UCSD-AML1 (cell line): ENCODE measurements around the gene F2RL2.

Experiments
- DNase-seq: peaks from one replicate; lab custom pipeline; 2025; ENCODE audit not compliant: unreplicated experiment; lab: John Stamatoyannopoulos, UW

The F2RL2 gene, protein sequence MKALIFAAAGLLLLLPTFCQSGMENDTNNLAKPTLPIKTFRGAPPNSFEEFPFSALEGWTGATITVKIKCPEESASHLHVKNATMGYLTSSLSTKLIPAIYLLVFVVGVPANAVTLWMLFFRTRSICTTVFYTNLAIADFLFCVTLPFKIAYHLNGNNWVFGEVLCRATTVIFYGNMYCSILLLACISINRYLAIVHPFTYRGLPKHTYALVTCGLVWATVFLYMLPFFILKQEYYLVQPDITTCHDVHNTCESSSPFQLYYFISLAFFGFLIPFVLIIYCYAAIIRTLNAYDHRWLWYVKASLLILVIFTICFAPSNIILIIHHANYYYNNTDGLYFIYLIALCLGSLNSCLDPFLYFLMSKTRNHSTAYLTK

DNA sequence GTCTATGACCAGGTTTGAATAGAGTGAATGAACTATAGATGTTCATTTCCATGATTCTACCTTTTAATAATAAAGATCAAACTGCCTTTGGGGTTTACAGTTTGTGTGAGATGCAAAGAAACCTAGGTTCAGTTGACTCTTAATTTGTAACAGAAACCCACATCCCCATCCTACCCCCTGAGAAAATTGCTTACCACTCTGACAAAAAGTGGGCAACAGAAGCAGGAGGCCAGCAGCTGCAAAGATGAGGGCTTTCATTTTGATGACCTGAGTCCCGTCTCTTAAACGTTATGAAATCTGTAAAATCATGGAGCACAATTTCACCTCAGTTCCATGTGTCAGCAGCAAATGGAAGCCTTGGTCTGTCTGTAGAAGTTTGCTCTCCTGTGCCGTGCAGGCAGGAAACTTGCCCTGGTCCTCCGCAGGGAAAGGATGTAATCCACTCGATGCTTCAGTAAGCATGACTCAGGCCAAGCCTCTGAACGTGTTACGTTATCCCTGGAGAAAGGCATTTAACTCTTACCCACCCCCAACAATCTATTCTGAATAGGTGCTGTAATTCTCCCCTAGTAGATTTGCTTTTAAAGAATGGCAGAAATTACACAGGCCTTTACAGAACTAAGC is at the start of gene F2RL2:
TSS of gene F2RL2 (minus strand) at position 431 of the 624 bp plus-strand sequence. CDS start at position 258, 173 bp downstream.
- peak; percentile 53 for DNase-seq

DNA sequence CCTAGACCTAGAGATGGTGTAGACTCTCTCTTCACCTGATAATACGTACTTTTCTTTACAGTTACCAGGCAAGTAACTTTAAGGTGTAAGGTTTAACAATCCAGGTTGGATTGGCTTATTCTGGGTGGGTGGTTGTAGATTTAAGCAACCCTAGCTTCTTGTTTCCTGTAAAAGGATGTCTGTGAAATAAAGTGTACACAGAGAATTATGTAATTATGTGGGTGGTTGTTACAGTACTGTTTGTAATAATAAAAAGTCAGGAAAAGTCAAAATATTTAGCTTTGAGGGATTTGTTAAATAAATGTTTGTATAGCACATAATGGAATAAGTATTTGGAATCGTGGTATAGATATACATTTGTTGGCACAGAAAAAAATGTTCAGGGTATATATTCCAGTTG is 49.0 kb upstream of the F2RL2 start:
- DNase-seq: no peak

DNA sequence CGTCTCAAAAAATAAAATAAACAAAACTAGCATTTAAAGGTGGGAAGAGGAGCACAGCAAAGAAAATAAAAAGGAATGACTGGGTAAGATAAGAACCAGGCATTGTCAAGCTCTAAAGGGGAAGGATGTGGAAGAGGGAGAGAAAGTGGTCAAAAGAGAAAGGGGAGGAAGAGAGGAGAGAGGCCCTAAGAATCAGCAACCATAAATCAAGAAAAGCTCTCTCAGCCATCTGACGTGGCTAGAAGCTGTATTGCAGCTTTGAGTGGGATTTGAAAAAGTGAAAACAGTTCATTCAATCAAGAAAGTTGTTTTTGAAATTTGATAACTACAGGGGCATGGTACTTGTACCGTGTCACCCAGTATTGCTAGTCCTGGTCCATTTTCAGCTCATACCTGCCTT is 47.3 kb upstream of the F2RL2 start:
- DNase-seq: no peak

DNA sequence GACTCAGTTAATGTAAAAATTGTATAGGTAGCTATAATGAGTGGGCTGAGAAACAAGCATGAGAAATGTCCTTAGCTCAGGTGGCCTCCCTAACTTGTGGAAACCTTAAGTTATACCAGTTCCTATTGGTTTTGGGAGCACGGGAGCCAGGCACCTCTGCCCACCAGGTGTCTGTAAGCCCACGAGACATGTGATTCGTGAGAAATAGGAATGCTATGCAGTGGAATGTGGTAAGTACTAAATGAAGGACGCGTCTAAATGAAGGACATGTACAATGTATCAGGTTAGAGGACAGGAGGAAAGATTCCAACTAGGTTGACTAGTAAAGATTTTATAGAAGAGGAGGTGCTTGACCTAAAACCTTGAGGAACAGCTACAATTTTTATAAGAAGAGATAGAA is 46.0 kb upstream of the F2RL2 start:
- DNase-seq: no peak

DNA sequence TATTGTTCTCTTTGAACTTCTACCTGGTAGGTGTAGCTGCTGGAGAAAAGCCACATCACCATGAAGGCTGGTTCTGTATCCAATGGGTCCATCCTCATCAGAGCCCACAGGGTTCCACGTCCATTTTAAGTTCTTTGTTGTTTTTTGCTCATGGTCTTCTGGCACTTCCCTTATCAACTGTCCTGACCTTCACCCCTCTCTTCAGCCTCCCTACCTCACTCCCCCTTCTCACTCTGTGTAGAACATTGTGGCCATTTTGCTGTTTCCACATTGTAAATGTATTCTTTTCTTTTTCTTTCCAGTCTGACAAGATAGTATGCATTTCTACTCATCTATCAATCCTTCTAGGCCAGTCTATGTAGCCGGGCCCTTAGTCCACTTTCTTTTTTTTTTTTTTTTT is 44.3 kb upstream of the F2RL2 start:
- DNase-seq: no peak

DNA sequence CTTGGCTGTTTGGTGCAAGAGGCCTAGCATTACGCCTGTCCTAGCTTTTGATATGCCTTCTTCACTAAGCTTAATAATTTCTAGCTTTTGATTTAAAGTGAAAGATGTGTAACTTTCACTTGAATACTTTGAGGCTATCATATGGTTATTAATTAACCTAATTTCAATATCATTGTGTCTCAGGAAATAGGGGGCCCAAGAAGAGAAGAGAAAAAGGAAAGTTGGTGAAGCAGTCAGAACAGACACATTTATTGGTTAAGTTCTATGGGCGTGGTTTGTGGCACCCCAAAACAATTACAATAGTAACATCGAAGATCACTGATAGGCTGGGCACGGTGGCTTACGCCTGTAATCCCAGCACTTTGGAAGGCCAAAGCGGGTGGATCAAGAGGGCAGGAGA is 40.9 kb upstream of the F2RL2 start:
- DNase-seq: no peak

DNA sequence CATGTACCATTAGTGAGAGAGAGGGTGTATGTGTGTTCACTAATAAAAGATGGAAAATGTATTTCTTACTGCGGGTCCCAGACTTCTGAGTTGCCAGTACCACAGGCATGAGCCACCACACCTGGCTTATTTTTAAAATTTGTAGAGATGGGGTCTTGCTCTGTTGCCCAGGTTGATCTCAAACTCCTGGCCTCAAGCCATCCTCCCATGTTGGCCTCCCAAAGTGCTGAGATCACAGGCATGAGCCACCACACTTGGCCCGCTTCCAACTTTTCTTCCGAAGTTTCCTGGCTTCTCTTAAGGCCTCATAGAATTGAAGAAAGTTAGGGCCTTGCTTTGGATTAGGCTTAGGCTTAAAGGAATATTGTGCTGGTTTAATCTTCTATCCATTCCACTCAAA is 40.4 kb upstream of the F2RL2 start:
- no peak for DNase-seq

DNA sequence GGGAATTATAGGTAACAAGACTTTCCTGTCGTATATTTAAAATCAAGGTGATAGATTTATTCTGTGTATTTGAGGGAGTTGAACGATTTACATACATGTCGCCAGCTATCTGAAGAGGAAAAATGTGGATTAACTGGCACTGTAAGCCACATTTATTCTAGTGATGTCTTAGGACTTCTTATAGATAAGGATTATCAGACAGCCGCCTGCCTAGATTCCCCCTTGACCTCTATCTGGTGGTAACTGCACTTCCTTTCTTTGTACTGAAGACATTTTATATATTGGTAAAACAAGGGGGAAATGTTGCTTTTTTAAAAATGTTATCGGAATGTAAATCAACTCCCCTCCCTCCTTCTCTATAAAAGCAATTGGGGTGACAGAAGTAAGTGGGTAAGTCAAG is 39.3 kb upstream of the F2RL2 start:
- no peak for DNase-seq

DNA sequence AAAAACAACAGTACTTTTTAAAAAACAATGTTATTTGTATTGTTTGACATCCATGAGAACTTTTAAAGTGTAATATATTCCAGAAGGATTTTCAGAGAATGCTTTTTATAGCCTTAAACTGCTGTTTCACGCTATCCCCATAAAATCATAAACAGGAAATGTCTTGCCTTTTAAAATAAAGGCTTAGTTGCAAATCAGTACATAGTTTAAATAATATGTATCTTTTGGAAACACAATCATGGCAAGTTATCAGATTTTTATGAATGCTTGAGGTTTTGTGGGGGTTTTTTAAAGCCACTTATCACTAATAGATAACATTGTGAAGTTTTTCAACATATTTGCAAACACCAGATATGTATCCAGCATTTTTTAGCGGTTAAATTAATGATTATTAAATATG is 37.2 kb upstream of the F2RL2 start:
- DNase-seq: no peak

DNA sequence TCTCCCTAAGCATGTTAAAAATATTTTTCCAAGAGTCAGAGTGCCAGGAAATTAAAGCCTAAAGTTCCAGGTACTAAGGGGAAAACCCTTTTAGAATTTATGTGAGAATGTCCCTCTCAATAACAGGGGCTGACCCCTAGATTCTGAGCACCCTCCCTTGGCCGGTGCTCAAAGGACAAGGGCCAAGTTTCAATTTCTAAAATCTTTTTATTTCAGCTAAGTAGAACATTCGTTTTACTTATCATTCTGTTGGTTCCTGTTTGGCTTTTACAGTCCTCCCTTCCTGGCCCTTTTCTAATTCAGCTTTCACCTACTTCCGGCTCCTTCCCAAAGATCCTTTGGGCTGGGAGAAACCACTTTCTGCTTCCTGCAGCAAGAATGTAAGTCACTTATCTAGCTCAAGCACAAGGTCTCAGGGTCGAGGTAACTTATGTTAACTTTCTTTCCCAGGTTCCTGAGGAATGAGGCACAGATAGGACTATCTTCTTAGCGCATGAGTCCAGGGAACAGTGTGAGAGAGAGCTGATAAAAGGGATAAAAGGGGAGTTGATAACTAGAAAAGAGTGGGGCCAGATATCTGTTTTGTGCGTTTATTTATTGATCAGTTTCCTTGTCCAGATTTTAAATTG is 34.6 kb upstream of the F2RL2 start:
- DNase-seq: no peak

DNA sequence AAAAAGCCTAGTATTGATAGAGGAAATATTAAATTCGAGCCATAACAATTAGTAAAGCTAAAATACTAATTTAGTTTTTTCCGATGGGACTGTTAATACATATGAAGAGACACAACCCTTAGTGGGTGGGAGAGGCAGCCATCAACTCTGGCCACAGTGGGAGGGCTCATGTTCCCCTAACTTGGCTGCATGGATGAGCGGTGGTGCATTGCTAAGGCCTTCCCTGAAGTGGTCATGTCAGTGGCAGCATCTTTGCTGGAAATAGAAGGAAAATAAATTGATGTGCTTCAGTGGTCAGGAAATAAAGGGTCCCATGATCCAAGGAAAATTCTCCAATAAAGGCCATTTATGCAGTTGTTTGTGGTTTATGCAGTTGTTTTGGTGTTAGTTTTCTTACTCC is 33.9 kb upstream of the F2RL2 start:
- no peak for DNase-seq

DNA sequence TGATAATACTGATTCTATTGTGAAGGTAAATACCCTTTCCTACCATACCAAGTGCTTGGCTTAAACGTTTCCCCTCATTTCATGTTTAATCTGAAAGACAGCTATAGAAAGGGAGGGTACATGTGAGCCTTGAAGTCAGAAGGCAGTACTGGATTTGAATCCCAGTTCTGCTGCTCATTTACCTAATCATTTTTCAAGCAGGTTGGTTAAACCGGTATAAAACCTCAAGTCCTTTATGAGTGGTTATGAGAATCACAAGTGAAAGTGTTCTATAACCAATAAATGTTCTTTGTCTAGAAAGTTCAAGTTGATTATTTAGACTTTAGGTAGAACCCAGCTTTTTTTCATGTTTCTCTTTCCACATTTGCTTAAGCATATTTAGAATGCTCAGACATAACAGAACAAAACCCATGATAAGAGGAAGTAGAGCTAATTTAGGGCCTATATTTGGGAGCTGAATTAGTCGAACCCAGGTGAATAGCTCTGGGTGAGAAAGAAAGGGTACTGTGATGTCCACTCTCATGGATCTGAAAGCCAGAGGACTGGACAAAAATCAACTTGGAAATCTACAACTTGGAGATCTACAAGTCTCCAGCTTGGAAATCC is 29.7 kb upstream of the F2RL2 start:
- no peak for DNase-seq

DNA sequence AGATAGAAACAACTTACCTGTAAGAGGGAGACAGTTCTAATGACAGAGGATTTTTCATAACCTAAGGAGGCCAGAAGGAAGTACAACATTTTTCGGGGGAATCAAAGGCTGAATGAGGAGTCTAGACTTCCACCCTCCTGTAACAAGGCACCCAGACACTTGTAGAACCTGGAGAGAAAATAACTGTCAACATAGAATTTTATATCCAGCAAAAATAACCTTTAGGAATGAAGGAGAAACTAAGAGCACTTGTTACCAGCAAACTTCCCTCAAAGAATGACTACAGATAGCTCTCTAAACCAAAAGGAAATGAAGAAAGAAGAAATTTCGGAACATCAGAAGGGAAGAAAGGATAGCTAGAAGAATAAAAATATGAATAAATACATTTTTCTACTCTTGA is 25.9 kb upstream of the F2RL2 start:
- DNase-seq: no peak

DNA sequence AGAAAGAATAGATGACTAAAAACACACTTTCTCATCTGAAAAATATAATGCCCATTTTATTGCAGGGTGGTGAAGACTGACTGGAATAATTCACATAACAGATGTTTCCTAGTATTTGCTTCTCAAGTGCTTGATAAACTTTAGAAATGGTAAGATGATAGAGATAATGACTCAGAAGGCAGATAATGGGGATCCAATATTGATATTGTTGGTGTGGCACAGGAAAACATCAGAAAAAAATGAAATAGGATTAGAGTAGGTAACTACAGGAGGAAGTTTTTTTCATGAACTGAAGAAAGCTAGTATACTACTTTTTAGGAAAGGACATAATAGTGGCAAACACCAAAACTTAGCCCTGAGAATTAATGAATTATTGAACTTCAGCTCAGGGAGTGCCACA is 20.2 kb upstream of the F2RL2 start:
- DNase-seq: no peak

DNA sequence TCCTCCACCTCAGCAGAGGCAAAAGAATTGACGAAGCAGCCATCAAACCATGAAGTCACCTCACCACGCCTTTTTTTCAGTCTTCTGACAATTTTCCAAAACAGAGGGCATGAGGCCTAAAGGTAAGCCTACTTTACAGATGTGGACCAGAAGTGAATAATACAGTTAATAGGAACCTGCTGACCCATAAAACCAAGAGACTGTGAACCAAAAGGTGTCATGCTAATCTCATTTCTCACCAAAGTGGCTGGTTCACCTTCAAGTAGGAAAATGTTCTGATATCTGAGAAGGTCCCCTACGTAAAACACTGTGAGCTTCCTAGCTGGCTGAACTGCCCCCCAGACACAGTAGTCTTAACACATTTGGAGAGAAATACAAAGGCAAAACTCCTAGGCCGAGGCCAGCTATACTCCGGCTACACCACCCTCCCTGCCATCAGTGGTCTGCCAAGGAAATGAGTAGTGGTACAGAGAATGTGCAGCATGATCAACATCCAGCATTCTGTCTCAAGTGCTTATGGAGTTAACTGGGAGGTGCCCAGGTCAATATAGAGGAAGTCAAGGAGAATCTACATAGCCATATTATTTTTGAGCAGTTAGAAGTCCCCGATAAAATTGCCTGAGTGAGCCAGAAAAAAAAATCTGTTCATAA is 19.3 kb upstream of the F2RL2 start:
- DNase-seq: no peak

DNA sequence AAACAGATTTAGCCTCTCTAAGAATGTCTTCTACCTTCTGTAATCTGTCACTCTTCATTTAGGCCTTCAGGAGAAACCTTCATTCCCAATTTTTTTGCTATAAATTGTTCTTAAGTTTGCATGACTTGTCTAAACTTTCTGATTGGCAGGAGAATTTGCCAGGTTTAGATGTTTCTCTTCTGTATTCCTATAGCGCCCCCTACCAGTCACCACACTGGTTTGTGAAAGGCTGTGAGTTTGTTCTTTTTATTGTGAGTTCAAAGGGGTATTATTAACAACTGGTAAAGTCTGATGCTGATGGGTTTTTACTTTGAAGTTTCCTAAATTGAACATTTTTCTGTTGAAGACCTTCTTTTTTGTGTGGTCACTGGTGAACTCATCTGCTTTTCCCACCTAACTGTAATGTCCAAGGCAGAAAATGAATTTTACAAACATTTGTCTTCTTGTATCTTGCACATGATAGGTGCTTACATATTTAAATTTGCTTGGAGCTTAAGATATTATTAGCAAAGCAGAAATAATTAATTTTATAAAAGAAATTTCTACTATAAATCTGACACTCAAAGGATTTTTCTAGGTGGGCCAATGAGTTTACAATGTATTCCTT is 18.4 kb upstream of the F2RL2 start:
- peak; percentile 43 for DNase-seq

DNA sequence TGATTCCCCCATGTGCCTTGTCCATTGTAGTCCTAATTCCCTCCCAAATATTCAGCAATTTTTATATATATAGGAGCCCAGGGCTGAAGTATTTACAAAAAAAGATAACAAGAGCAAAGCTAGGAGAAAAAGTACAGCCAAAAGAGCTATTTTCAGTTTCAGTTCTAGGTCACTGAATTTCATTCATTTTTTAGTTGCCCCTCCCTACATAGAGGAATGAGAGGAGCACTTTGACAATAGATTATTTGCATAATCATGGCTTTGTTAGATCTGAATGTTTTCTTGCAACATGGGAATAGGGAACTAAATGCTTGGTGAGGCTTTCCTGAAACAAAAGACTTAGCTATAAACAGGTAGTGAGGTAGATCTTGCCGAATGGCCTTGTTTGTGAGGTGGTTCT is 15.3 kb upstream of the F2RL2 start:
- no peak for DNase-seq

DNA sequence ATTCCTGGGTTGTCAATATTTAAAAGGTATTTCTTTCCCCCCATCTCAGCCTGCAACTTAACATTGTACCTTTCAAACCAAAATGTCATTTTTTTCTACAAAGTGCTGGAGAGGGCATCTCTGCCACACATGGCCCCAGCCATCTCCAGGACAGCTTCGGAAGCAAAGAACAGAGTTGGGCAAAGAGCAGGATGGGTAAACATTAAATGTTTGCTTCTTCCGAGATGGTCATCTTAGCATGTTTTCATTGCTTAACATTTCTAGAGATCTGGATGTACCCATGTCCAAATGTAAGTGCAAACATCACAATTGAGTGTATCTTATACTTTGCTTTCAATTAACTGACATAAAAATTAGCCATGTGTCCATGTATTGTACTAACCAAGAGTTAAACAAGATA is 14.3 kb upstream of the F2RL2 start:
- DNase-seq: no peak

DNA sequence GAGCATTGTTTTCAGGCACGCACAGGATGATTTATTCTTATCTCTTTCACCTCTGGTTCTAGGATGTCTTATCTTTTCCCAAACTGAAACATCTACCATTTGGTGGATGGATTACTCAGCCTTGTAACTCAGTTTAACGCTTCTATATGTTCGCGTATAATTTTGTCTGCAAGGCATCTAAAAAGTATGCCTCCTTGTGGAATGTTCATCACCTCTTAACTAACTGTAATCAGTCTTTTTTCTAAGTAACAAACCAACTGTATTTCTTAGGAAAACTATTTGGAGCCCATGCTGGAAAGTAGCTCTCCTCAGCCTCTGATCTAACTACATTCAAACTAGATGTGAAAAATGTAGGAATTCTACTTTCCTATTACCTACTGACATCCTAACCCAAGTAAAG is 11.5 kb upstream of the F2RL2 start:
- no peak for DNase-seq

DNA sequence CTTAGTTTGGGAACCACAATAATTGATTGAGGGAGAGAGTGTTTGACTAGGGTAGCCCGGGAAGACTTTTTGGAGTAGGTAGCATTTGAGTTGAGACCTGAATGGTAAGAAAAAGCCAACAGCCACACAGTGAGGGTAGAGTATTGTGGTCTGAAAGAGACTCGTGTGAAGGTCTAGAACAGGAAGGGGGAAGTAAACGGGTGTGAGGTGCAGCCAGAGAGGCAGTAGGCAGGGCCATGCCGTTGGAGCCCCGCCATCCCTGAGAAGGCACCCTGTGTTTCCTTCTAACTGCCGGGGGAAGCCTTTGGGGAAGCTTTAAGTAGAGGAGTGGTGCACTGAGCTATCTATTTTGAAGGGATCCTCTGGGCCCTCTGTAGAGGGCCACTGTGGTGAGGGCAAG is 3.5 kb upstream of the F2RL2 start:
- peak; percentile 47 for DNase-seq
